ENCODE measurements around the gene PCNP.
A peak's percentile ranks its signal among the peaks of the same experiment; 100 is the strongest.
"Not testable (repeated sequence)": the region's sequence is repeated elsewhere in the genome, so short reads cannot be mapped to it uniquely, and the experiment has no call there.

The PCNP gene

GRCh38 chr3:101634591-101635196 lies 60.7 kb downstream of the PCNP start:
- no peak for DNase-seq

- no peak for DNase-seq
Measured at GRCh38 chr3:101635345-101635744, 61.4 kb downstream of the PCNP start.

GRCh38 chr3:101635954-101636798 lies 62.2 kb downstream of the PCNP start:
- DNase-seq: peak; percentile 21

GRCh38 chr3:101637451-101637850 lies 63.5 kb downstream of the PCNP start:
- no peak for DNase-seq

GRCh38 chr3:101638261-101638745 lies 64.3 kb downstream of the PCNP start:
- DNase-seq: no peak

GRCh38 chr3:101639280-101639963 lies 65.4 kb downstream of the PCNP start:
- no peak for DNase-seq

- DNase-seq: no peak
Measured at GRCh38 chr3:101640256-101640655, 66.3 kb downstream of the PCNP start.

- DNase-seq: not testable (repeated sequence)
Measured at GRCh38 chr3:101641397-101642115, 67.6 kb downstream of the PCNP start.

- DNase-seq: no peak
Measured at GRCh38 chr3:101642441-101642840, 68.5 kb downstream of the PCNP start.

- DNase-seq: no peak
Measured at GRCh38 chr3:101643009-101643844, 69.2 kb downstream of the PCNP start.
